AG10803 (cell line): ENCODE data around the gene CSF1.

Source experiments
- DNase-seq: peaks from one replicate; pipeline ENCODE4 v3.0.0; 2010; ENCODE audit warnings: low read depth
- H3K4me3 ChIP-seq: 2 replicates; pipeline ENCODE4 v1.5.1; 2011; ENCODE audit warnings: mild to moderate bottlenecking, low read length, control low read depth
- CTCF ChIP-seq: conservative IDR thresholded peaks from 2 replicates; pipeline ENCODE4 v1.5.1; 2011; ENCODE audit warnings: mild to moderate bottlenecking, low read length, control low read depth, inconsistent platforms

Gene CSF1

GRCh38 chr1:109896681-109897080, 14.0 kb upstream of the CSF1 start:
- no peak overlapping the region for H3K4me3 ChIP-seq
- no peak for TF ChIP-seq CTCF
- DNase-seq = no peak

GRCh38 chr1:109897259-109897955, 13.2 kb upstream of the CSF1 start:
- no peak for TF ChIP-seq CTCF
- DNase-seq = no peak
- H3K4me3 ChIP-seq = no peak overlapping the region

GRCh38 chr1:109898842-109899241, 11.8 kb upstream of the CSF1 start:
- no peak for TF ChIP-seq CTCF
- DNase-seq = no peak
- no peak overlapping the region for H3K4me3 ChIP-seq

GRCh38 chr1:109901141-109901523, 9.5 kb upstream of the CSF1 start:
- no peak for TF ChIP-seq CTCF
- no peak overlapping the region for H3K4me3 ChIP-seq
- DNase-seq = no peak

- no peak for TF ChIP-seq CTCF
- H3K4me3 ChIP-seq = no peak overlapping the region
- no peak for DNase-seq
Measured at GRCh38 chr1:109901524-109902145, 9.0 kb upstream of the CSF1 start.

GRCh38 chr1:109902204-109902985, 8.3 kb upstream of the CSF1 start:
- no peak for DNase-seq
- no peak overlapping the region for H3K4me3 ChIP-seq
- no peak for TF ChIP-seq CTCF

GRCh38 chr1:109903376-109903930, 7.2 kb upstream of the CSF1 start:
- no peak overlapping the region for H3K4me3 ChIP-seq
- no peak for TF ChIP-seq CTCF
- DNase-seq = no peak
